ENCODE results near the gene CSDE1.

DNA sequence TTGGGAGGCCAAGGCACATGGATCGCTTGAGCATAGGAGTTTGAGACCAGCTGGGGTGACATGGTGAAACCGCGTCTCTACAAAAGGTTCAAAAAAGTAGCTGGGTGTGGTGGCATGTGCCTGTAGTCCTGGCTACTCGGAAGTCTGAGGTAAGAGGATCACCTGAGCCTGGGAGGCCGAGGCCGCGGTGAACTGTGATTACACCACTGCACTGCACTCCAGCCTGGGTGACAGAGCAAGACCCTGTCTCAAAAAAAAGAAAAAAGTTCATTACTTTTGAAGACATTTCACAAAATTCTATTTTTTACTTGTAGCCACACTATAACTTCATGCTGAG is 85.9 kb downstream of the CSDE1 start:
- TF ChIP-seq ATF3 (CRISPR knock-in tag; conservative IDR thresholded peaks at IDR 0.05) = no peak
- no peak for TF ChIP-seq FOXJ3 (CRISPR knock-in tag; IDR thresholded peaks at IDR 0.05; ENCODE audit: borderline replicate concordance)
- TF ChIP-seq, protein P1, sequence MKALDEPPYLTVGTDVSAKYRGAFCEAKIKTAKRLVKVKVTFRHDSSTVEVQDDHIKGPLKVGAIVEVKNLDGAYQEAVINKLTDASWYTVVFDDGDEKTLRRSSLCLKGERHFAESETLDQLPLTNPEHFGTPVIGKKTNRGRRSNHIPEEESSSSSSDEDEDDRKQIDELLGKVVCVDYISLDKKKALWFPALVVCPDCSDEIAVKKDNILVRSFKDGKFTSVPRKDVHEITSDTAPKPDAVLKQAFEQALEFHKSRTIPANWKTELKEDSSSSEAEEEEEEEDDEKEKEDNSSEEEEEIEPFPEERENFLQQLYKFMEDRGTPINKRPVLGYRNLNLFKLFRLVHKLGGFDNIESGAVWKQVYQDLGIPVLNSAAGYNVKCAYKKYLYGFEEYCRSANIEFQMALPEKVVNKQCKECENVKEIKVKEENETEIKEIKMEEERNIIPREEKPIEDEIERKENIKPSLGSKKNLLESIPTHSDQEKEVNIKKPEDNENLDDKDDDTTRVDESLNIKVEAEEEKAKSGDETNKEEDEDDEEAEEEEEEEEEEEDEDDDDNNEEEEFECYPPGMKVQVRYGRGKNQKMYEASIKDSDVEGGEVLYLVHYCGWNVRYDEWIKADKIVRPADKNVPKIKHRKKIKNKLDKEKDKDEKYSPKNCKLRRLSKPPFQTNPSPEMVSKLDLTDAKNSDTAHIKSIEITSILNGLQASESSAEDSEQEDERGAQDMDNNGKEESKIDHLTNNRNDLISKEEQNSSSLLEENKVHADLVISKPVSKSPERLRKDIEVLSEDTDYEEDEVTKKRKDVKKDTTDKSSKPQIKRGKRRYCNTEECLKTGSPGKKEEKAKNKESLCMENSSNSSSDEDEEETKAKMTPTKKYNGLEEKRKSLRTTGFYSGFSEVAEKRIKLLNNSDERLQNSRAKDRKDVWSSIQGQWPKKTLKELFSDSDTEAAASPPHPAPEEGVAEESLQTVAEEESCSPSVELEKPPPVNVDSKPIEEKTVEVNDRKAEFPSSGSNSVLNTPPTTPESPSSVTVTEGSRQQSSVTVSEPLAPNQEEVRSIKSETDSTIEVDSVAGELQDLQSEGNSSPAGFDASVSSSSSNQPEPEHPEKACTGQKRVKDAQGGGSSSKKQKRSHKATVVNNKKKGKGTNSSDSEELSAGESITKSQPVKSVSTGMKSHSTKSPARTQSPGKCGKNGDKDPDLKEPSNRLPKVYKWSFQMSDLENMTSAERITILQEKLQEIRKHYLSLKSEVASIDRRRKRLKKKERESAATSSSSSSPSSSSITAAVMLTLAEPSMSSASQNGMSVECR (CRISPR knock-in tag; IDR thresholded peaks at IDR 0.05; ENCODE audit: borderline replicate concordance) = no peak
- no peak for TF ChIP-seq ZNF671 (CRISPR knock-in tag; IDR thresholded peaks at IDR 0.05)

All from WTC11 (cell line).